Transverse colon (tissue), 4 donors: ENCODE measurements around the gene INTS3.

Source experiments
- CTCF ChIP-seq, 5 experiments: fragments of 200-600 bp in 3 of 5; fragments of 450-650 bp in 2 of 5; sonication (generic) in 3 of 5; IDR thresholded peaks; 1 replicate in 2 of 5; 2 replicates in 3 of 5; pipeline ENCODE4 v1.5.1; 2016 to 2017; ENCODE audit warnings: antibody characterized with exemption in 5 of 5, inconsistent platforms in 3 of 5, mild to moderate bottlenecking in 2 of 5, moderate library complexity in 1 of 5
- POLR2A ChIP-seq: fragments of 450-650 bp; IDR thresholded peaks from one replicate; pipeline ENCODE4 v1.6.1; 2016; ENCODE audit warnings: antibody characterized with exemption, mild to moderate bottlenecking, moderate library complexity
- POLR2AphosphoS5 ChIP-seq, 3 donors: sonication (generic); formaldehyde crosslinking; IDR thresholded peaks; one replicate each; pipeline ENCODE4 v1.6.1; 2016; ENCODE audit warnings: antibody characterized with exemption in 3 of 3

- TF ChIP-seq CTCF (IDR thresholded peaks at IDR 0.05), result no peak
- TF ChIP-seq POLR2AphosphoS5 (IDR thresholded peaks at IDR 0.05), result peak in 2 of 3 donors; percentile 27 to 37
- peak; percentile 15 for TF ChIP-seq POLR2A
These were observed 77.3 kb downstream of the INTS3 start for GRCh38 chr1:153805042-153805745.
